Measurements from ENCODE around the gene GRM2.
A peak's percentile ranks its signal among the peaks of the same experiment; 100 is the strongest.

The GRM2 gene

GRCh38 chr3:51705276-51706020, 1.4 kb upstream of the GRM2 start:
- DNase-seq (ENCODE audit: low read depth in 2 of 2), result no peak

GRCh38 chr3:51706021-51706485, 815 bp upstream of the GRM2 start:
- DNase-seq (ENCODE audit: low read depth in 2 of 2), result no peak

DNA sequence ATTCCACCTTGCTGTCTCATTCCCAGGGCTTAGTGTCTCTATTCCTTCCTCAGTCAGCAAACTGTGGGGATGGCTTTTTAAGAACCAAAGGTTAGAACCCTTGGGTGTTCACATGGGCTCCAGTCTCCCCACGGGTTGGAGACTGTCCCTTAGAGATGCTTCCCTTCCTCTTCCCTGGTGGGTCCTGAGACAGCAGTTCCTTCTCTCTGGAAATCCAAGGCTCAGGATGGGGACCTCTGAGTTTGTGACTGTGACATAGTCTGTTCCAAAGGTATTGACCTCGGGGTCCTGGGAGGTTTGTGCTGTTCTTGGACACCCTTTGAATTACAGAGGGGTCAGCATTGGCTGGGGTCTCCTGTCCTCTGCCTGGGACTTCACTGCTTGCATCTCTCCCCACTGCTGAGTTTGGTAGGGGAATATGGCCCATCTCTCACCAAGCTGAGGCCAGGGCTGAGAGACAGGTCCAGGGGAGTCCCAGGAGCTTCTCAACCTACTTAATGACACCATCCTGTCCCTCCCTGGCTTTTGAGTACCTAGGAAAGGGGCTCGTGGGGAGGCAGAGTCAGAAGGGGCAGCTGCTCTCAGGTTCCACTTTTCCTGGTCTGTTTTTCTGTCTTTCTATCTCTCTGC, 1.5 kb downstream of the GRM2 start:
- DNase-seq (ENCODE audit: low read depth in 2 of 2), result no peak

DNA sequence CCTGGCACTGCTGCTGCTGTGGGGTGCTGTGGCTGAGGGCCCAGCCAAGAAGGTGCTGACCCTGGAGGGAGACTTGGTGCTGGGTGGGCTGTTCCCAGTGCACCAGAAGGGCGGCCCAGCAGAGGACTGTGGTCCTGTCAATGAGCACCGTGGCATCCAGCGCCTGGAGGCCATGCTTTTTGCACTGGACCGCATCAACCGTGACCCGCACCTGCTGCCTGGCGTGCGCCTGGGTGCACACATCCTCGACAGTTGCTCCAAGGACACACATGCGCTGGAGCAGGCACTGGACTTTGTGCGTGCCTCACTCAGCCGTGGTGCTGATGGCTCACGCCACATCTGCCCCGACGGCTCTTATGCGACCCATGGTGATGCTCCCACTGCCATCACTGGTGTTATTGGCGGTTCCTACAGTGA, 2.1 kb downstream of the GRM2 start:
- DNase-seq (ENCODE audit: low read depth in 2 of 2), result no peak

DNA sequence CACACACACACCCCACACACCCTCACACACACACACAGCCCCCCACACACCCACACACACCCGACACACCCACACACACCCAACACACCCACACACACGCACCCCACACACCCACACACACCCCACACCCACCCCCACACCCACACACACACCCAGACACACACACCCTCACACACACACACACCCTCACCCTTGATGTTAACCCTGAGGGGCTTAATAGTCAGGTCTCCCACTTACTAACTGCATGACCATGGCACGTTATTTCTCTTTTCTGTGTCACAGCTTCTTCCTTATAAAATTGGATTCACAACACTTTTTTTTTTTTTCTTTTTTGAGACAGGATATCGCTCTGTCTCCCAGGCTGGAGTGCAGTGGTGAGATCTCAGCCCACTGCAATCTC, 2.8 kb downstream of the GRM2 start:
- DNase-seq (ENCODE audit: low read depth in 2 of 2), result no peak

DNA sequence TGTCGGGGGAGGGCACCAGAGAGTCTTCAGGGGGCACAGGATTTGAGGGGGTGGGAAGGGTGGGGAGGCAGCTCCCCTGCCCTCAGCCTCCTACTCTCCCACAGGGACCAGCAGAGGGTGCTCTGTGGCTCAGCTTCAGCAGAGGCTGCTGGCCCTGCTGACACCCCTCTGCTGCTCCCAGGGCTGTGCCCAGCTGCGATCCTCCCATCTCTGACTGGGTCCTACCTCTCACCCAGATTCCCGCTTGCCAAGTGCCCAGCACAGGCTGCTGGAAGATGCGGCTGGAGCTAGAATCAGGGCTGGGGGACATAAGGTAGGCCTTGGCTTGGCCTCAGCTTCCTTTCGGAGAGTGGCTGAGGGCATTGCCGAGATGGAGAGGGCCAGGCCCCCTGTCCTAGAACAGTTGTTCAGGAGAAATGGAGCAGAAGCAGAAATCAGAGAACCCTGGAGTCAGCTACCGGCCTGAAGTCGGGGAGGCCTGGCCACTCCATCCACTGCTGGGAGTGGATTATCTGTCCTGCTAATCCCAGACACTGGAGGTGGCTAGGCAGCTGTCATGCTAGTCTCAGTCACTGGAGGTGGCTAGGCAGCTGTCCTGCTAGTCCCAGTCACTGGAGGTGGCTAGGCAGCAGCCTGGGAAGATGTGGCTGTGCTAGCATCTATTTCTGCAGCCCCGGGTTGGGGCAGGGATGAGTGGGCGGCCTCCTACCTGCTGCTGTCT, 3.9 kb downstream of the GRM2 start:
- DNase-seq (ENCODE audit: low read depth in 2 of 2), result no peak

GRCh38 chr3:51711352-51712037, 4.6 kb downstream of the GRM2 start:
- DNase-seq (ENCODE audit: low read depth in 2 of 2), result no peak

- DNase-seq (ENCODE audit: low read depth in 2 of 2), result no peak
Observed at GRCh38 chr3:51712038-51712420, 5.2 kb downstream of the GRM2 start.

DNA sequence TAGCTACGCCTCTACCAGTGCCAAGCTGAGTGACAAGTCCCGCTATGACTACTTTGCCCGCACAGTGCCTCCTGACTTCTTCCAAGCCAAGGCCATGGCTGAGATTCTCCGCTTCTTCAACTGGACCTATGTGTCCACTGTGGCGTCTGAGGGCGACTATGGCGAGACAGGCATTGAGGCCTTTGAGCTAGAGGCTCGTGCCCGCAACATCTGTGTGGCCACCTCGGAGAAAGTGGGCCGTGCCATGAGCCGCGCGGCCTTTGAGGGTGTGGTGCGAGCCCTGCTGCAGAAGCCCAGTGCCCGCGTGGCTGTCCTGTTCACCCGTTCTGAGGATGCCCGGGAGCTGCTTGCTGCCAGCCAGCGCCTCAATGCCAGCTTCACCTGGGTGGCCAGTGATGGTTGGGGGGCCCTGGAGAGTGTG, 5.7 kb downstream of the GRM2 start:
- DNase-seq (ENCODE audit: low read depth in 2 of 2), result no peak

GRCh38 chr3:51712963-51713362, 6.1 kb downstream of the GRM2 start:
- no peak for DNase-seq (ENCODE audit: low read depth in 2 of 2)

DNA sequence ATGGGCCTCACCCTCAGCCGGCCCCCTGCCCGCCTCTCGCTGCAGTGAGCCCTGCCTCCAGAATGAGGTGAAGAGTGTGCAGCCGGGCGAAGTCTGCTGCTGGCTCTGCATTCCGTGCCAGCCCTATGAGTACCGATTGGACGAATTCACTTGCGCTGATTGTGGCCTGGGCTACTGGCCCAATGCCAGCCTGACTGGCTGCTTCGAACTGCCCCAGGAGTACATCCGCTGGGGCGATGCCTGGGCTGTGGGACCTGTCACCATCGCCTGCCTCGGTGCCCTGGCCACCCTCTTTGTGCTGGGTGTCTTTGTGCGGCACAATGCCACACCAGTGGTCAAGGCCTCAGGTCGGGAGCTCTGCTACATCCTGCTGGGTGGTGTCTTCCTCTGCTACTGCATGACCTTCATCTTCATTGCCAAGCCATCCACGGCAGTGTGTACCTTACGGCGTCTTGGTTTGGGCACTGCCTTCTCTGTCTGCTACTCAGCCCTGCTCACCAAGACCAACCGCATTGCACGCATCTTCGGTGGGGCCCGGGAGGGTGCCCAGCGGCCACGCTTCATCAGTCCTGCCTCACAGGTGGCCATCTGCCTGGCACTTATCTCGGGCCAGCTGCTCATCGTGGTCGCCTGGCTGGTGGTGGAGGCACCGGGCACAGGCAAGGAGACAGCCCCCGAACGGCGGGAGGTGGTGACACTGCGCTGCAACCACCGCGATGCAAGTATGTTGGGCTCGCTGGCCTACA, 8.5 kb downstream of the GRM2 start:
- DNase-seq (ENCODE audit: low read depth in 2 of 2), result no peak

GRCh38 chr3:51715977-51716294, 9.1 kb downstream of the GRM2 start:
- DNase-seq (ENCODE audit: low read depth in 2 of 2), result no peak

DNA sequence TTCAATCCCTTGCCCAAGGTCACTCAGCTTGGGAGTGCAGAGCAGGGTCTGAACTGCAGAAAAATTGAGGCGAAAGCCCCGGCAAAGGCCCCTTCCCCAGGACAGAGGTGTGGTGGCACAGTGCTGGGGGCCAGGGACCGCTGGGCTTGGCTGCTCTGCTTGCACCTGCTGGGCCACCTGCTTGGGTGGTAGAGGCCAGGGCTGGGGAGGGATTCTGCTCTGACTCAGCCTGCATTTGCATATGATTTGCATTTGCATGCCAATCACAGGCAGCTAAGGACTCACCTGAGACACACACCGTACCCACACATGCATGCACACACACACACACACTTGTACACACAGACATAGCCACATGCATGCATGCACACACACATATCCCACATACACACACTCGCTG, 9.9 kb downstream of the GRM2 start:
- no peak for DNase-seq (ENCODE audit: low read depth in 2 of 2)

GRCh38 chr3:51717446-51717845, 10.6 kb downstream of the GRM2 start:
- no peak for DNase-seq (ENCODE audit: low read depth in 2 of 2)

DNA sequence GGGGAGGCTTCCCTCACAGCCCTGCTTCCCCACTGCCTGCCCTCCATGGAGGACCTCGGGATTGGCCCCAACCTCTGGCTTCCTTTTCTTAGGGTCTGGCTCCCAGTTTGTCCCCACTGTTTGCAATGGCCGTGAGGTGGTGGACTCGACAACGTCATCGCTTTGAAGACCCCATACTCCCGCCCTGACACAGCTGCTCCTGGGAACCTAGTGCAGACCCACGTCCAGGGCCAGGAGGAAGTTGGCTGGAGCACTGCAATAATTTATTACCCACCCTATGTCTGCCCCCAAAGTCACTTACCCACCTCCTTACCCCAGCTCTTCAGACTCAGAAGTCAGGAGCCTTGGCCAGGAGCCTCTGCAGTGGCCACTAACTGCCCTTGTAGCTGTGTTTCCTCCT, 11.1 kb downstream of the GRM2 start:
- no peak for DNase-seq (ENCODE audit: low read depth in 2 of 2)

DNA sequence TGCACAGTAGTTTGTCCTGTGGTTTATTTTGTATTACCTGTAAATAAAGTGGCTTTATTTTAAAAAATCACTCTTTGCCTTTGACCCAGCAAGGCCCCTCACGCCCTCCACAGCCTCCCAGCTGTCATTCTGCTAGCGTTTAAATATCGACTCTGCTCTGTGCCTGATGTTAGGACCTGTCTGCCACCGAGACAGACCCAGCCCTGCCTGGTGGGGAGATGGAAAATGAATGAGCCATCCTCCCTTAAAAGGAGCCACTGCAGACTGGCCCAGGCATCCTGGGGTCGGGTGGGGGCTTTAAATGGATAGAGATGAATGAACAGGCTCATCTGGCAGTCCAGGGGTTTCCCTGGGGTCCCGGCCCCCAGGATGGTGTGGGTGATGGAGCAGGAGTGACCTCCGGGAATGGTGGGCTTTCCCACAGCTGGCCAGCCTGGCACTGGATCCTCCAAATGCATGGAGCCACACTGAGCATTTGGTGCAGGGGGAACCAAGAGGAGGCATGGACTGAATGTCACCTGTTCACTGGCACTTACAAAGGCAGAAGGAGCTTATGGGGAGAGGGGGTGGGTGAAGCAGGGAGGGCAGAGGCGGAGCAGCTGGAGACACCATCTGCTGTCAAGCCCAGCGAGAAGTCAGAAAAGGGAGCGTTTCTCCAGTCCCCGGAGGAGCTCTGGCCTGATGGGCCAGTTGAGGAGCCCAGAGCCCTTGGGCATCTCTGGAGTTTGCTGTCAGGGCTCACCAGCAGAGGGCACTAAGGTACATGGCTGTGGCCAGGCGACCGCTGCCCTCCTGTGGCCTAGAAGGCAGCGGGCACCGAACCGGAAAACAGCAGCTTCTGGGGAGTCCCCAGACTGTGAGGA, 11.9 kb downstream of the GRM2 start:
- DNase-seq (ENCODE audit: low read depth in 2 of 2), result peak; percentile 57 to 62

DNA sequence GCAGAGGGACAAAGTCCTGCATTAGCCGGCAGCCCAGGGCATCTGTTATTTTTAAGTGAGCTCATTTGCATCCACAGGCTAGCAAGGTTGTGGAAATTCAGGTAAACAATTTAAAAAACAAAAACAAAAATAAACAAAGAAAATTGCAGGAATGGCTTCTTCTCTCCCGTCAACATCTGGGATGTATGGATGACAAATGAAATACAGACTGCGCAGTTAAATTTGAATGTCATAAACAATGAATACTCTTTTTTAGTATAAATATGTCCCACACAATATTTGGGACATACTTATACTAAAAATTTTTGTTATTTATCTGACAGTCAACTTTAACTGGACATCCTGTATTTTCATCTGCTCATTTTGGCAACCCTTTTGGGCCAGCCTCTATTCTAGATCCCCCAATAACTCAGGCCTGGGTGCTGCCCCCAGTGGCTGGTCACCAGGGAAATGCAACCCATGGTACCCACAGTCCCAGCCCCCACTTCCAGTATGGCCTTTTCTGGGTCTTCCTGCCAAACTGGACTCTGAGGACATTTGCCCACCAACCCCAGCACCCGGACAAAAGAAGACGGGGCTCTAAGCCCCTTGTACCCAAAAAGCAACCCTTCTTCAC, 12.7 kb downstream of the GRM2 start:
- no peak for DNase-seq (ENCODE audit: low read depth in 2 of 2)

DNA sequence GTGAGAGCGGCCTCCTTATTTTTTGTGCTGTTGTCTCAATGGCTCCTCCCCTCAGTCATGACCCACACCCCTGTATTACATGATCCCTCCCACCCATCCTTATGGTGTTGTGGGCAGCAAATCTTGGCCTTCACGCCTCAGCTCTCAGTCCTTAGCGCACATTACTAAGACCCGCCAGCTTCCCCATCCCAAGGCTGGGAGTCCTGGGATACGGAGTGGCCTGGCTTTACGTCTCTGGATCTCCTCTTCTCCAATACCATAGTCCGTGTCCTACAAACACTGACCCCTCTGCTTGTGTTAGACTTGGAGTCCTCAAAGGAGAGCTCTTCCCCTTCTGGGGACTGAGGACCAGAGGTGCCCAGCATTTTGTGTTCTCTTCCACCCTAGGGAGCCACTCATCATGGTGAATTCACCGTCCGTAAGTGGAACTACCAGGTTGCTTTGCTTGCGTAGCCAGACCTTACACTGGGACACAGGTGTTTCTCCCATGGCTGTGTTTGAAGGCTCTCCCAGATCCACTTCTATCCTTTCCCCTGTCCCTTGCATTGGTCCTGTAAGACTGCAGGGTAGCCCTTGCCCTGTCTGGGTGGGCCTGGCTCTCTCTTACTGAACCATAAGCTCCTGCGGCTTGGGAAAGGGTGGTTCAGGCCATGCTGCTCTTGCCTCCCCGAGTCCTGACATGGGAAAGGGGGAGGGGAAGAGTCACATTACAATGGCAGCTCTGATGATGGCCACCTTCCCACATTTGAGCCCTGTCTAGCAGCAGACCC, 13.6 kb downstream of the GRM2 start:
- DNase-seq (ENCODE audit: low read depth in 2 of 2), result no peak

DNA sequence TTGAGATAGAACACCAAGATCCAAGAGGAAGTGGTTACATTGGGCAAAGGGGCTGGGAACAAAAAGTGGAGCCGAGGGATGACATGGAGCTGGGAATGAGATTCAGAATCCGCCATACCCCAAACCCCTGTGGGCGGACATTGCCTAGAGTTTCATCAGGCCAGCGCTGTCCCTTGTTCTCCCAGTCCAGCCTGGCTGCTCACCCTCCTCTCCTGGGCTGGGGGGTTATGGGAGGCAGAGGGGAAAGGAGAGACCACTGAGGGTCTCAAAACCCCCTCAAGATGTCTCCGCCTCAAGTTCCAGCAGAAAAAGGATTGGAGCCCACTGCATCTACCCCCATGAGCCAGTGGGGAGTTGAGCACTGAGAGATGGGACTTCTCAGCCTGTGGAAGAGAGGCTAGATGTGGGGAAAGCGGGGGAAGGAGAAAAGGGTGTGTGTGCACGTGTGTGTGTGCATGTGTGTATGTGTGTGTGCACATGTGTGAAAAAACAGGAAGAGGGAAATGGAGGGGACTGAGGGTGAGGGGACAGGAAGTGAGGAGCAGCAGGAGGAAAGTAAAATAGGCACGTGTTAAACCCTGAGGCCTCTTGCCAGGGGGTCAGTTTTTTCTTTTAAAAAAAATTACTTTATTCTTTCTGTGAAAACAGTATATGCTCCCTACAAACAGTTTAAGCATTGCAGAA, 14.3 kb downstream of the GRM2 start:
- DNase-seq (ENCODE audit: low read depth in 2 of 2), result no peak
